OCI-LY1 (cell line): ENCODE measurements around the gene HOXA7.

ENCODE experiments used
- H2AFZ ChIP-seq: fragments of 200-600 bp; sonication (generic), shearing (Covaris generic); 2 replicates; pipeline ENCODE4 v1.6.0; 2014; ENCODE audit warnings: antibody characterized with exemption, mild to moderate bottlenecking, low read length
- H3F3A ChIP-seq: fragments of 200-600 bp; sonication (generic), shearing (Covaris generic); 2 replicates; pipeline ENCODE4 v1.6.0; 2014; ENCODE audit warnings: mild to moderate bottlenecking, antibody characterized with exemption, low read length, moderate library complexity; ENCODE audit not compliant: insufficient read depth
- H3K27ac ChIP-seq: fragments of 200-600 bp; sonication (generic); 2 replicates; pipeline ENCODE4 v1.5.1; 2014; ENCODE audit warnings: low read length, mixed run types, mild to moderate bottlenecking, low read depth; ENCODE audit not compliant: poor library complexity, severe bottlenecking
- H3K27me3 ChIP-seq: fragments of 200-600 bp; sonication (generic); 2 replicates; pipeline ENCODE4 v1.6.0; 2014; ENCODE audit warnings: antibody characterized with exemption, mild to moderate bottlenecking, low read length, moderate library complexity; ENCODE audit not compliant: insufficient read depth
- H3K36me3 ChIP-seq: fragments of 200-600 bp; sonication (generic); 2 replicates; pipeline ENCODE4 v1.6.1; 2014; ENCODE audit warnings: mild to moderate bottlenecking, antibody characterized with exemption, low read length, moderate library complexity, mixed read lengths; ENCODE audit not compliant: insufficient read depth
- H3K4me1 ChIP-seq: fragments of 200-600 bp; sonication (generic); 2 replicates; pipeline ENCODE4 v1.5.1; 2014; ENCODE audit warnings: mild to moderate bottlenecking, low read length, moderate library complexity; ENCODE audit not compliant: insufficient read depth, severe bottlenecking
- H3K4me2 ChIP-seq: fragments of 200-600 bp; sonication (generic), shearing (Covaris generic); 2 replicates; pipeline ENCODE4 v1.6.1; 2014; ENCODE audit warnings: low read length
- H3K4me3 ChIP-seq: fragments of 200-600 bp; sonication (generic); 2 replicates; pipeline ENCODE4 v1.5.1; 2014; ENCODE audit warnings: low read length, low read depth, mild to moderate bottlenecking, mixed read lengths; ENCODE audit not compliant: poor library complexity, severe bottlenecking
- H3K79me2 ChIP-seq: fragments of 200-600 bp; shearing (Covaris generic); 2 replicates; pipeline ENCODE4 v1.6.1; 2016; ENCODE audit warnings: mixed run types, low read length, mixed read lengths; ENCODE audit not compliant: insufficient read depth
- H3K9ac ChIP-seq: fragments of 200-600 bp; sonication (generic), shearing (Covaris generic); 2 replicates; pipeline ENCODE4 v1.6.1; 2014; ENCODE audit warnings: mild to moderate bottlenecking, low read length, mixed read lengths
- H3K9me2 ChIP-seq: fragments of 200-600 bp; sonication (generic), shearing (Covaris generic); 2 replicates; pipeline ENCODE4 v1.6.1; 2014; ENCODE audit warnings: low read depth, mild to moderate bottlenecking, low read length, mixed read lengths
- H3K9me3 ChIP-seq: fragments of 200-600 bp; shearing (Covaris generic); 2 replicates; pipeline ENCODE4 v1.6.1; 2014; ENCODE audit warnings: low read length, mixed read lengths
- H4K20me1 ChIP-seq: fragments of 200-600 bp; sonication (generic), shearing (Covaris generic); 2 replicates; pipeline ENCODE4 v1.6.0; 2016; ENCODE audit warnings: mild to moderate bottlenecking, low read length; ENCODE audit not compliant: insufficient read depth
- EZH2 ChIP-seq: fragments of 200-600 bp; sonication (generic), shearing (Covaris generic); IDR thresholded peaks from 2 replicates; pipeline ENCODE4 v1.8.0; 2017; ENCODE audit warnings: borderline replicate concordance, mixed run types, mild to moderate bottlenecking, antibody characterized with exemption, low read length, moderate library complexity, mixed read lengths
- TF ChIP-seq, protein P1 (sequence below): fragments of 200-600 bp; sonication (generic), shearing (Covaris generic); IDR thresholded peaks from 2 replicates; pipeline ENCODE4 v1.5.1; 2017; ENCODE audit warnings: mild to moderate bottlenecking, antibody characterized with exemption, low read length, moderate library complexity, mixed read lengths

The HOXA7 gene

DNA sequence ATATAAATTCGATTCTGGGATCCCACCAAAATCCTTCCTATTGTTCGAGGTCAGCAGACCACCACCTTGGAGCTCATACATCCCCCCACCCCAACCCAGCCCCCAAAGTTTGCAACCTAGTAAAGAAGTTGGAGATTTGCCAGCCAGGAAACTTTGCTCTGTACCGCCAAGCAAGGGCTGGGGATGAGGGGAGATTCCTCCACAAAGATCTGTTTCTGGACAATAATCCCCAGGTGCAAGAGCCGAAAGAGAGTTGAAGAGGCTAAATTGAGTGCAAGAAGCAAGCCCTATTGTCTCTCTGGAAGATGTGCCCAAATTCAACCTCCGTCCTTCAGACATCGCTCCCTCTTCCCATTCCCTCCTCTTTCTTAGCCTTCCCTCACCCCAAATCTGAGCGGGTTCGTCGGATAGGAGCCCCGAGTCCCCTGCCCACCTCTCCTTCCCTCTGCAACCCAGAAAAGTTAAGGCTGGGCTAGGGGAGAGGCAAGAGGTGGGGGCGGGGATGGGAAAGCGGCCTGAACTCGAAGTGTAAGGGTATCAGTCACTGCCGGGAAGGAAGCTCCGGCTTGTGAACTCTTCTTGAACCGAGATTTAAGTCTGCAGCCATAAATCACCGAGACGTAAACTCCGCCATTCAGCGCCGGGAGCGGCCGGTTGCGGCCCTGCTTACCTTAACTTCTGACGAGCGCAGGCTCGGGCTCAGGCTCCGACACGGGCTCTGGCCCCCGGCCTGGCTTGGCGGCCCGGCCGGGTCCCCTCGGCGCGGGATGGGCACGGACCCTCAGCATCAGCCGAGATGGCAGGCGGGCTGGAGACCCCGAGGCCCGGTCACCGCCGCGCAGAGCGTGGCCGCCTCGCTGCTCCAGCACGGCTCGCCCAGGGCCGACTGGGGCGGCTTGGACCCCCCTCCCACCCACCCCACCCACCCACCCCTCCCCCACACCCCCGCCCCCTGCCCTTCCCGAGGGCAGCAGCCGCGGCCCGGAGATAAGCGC, 43.2 kb downstream of the HOXA7 start:
- Histone ChIP-seq H3K4me1 (no peaks in the 10 kb centered on the region), H4K20me1 (no peaks in the 10 kb centered on the region), H3K27ac (no peak overlapping the region), H3F3A (no peaks in the 10 kb centered on the region), H3K79me2 (no peaks in the 10 kb centered on the region), H3K4me3 (no peak overlapping the region), H3K9ac (no peak overlapping the region), H2AFZ (no peak overlapping the region), H3K36me3 (no peaks in the 10 kb centered on the region), H3K4me2 (no peak overlapping the region), H3K27me3 (no peaks in the 10 kb centered on the region), H3K9me2 (no peaks in the 10 kb centered on the region), H3K9me3 (no peaks in the 10 kb centered on the region)
- TF ChIP-seq, protein P1, sequence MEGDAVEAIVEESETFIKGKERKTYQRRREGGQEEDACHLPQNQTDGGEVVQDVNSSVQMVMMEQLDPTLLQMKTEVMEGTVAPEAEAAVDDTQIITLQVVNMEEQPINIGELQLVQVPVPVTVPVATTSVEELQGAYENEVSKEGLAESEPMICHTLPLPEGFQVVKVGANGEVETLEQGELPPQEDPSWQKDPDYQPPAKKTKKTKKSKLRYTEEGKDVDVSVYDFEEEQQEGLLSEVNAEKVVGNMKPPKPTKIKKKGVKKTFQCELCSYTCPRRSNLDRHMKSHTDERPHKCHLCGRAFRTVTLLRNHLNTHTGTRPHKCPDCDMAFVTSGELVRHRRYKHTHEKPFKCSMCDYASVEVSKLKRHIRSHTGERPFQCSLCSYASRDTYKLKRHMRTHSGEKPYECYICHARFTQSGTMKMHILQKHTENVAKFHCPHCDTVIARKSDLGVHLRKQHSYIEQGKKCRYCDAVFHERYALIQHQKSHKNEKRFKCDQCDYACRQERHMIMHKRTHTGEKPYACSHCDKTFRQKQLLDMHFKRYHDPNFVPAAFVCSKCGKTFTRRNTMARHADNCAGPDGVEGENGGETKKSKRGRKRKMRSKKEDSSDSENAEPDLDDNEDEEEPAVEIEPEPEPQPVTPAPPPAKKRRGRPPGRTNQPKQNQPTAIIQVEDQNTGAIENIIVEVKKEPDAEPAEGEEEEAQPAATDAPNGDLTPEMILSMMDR, result no peak
- TF ChIP-seq EZH2, result no peak

DNA sequence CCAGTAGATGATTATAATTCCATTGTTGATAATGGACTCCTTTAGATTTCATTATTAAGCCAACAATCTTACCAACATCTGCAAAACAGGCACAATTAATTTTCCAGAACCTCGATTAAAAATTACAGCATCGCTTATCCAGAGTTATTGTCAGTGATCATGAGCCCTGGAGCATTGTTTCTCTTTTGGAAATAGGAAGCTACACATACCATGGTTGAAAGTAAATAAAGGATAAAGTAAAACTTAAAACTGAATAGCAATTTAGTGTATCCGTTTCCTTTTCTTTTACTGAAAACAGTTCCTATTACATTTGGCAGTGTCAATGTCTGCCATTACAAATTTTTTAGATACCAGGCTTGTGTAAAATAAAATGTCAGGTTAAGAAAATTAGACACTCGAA, 44.1 kb downstream of the HOXA7 start:
- no peak overlapping the region for H2AFZ ChIP-seq
- no peak for TF ChIP-seq EZH2
- TF ChIP-seq, protein P1, result no peak
- no peaks in the 10 kb centered on the region for H4K20me1 ChIP-seq
- H3F3A ChIP-seq, result no peaks in the 10 kb centered on the region
- no peak overlapping the region for H3K9ac ChIP-seq
- H3K9me3 ChIP-seq, result no peaks in the 10 kb centered on the region
- H3K4me3 ChIP-seq, result no peak overlapping the region
- H3K79me2 ChIP-seq, result no peaks in the 10 kb centered on the region
- H3K27ac ChIP-seq, result no peak overlapping the region
- no peak overlapping the region for H3K4me2 ChIP-seq
- no peaks in the 10 kb centered on the region for H3K27me3 ChIP-seq
- H3K9me2 ChIP-seq, result no peaks in the 10 kb centered on the region
- H3K4me1 ChIP-seq, result no peaks in the 10 kb centered on the region
- H3K36me3 ChIP-seq, result no peaks in the 10 kb centered on the region

DNA sequence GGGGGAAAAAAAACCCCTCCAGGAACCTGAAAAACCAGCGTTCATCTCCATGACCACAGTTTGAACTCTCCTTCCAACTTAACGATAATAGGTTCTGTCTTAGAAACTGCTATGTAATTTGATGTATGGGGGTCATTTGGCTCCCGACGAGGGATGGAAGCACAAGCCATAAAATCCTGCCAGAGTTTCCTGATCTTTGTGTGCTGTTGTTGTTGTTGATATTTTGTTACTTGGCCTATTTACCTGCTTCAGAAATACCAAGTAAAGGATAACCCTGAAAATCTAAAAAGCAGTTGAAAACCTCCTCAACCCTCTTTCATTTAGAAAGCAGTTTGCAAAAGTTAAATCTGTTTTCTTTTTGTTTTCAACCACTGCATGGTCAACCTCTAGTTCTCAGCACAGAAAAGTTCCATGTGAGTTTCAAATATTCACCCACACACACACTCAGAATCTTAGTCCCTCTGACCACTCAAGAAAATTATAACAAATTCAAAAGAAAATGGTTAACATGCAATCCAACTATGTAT, 44.7 kb downstream of the HOXA7 start:
- Histone ChIP-seq H3K27me3 (no peaks in the 10 kb centered on the region), H3K27ac (no peak overlapping the region)

More for the DNA sequence above, 44.7 kb downstream of the HOXA7 start:
- H3K9me3 ChIP-seq, result no peaks in the 10 kb centered on the region
- no peaks in the 10 kb centered on the region for H3F3A ChIP-seq
- H3K4me3 ChIP-seq, result no peak overlapping the region
- H2AFZ ChIP-seq, result no peak overlapping the region
- no peaks in the 10 kb centered on the region for H4K20me1 ChIP-seq
- no peaks in the 10 kb centered on the region for H3K79me2 ChIP-seq
- no peak overlapping the region for H3K9ac ChIP-seq
- H3K9me2 ChIP-seq, result no peaks in the 10 kb centered on the region
- no peak for TF ChIP-seq EZH2
- TF ChIP-seq, protein P1, result no peak
- no peak overlapping the region for H3K4me2 ChIP-seq
- H3K4me1 ChIP-seq, result no peaks in the 10 kb centered on the region
- H3K36me3 ChIP-seq, result no peaks in the 10 kb centered on the region
